ENCODE results near the gene LRRC41.

DNA sequence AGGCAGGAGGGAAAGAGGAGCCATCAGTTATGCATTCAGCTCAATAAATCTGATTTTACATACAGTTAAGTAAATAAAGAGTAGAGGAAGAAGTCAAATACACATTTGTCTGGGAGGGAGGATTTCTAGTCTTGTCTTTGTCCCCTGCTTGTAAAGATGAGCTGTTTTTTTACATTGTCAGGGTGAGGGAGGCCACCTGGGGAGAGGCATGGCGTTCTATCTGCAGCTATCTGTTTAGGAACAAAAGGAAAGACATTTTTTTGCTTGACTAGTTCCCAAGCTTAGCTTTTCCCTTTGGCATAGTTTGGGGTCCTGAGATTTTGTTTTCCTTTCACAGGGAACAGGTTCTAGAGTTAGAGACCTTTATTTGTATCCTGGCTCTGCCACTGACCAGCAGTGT is 40.9 kb downstream of the LRRC41 start:
- TF ChIP-seq CTCF (IDR thresholded peaks at IDR 0.05) (no peak), TAF1 (IDR thresholded peaks at IDR 0.05; ENCODE audit: borderline replicate concordance, low read depth, low read length) (no peak), RAD21 (IDR thresholded peaks at IDR 0.05; ENCODE audit: low read length) (no peak), CHD2 (IDR thresholded peaks at IDR 0.05; ENCODE audit: low read length, partially characterized antibody) (no peak), RFX5 (IDR thresholded peaks at IDR 0.05; ENCODE audit: low read length) (no peak), TEAD4 (IDR thresholded peaks at IDR 0.05; ENCODE audit: borderline replicate concordance, insufficient read depth) (no peak), POLR2AphosphoS5 (IDR thresholded peaks at IDR 0.05; ENCODE audit: low read depth, low read length) (no peak)

Data from SK-N-SH (cell line).